Measurements from ENCODE around the gene DNAJB11.

GRCh38 chr3:186582541-186582940 is 12.0 kb downstream of the DNAJB11 start:
- no peak for TF ChIP-seq POLR2A (IDR thresholded peaks at IDR 0.05)
- no peak for TF ChIP-seq CTCF (IDR thresholded peaks at IDR 0.05)
